Esophagus muscularis mucosa (tissue), 4 donors: ENCODE data around the gene PTCD3. TPM values are rescaled to one million over a fixed set of nuclear protein-coding genes. Genes with fewer than 3 reads are reported as not detected.

Source experiments
- DNase-seq: peaks from one replicate; pipeline ENCODE4 v3.0.0-alpha.2; 2017; ENCODE audit errors: extremely low spot score
- H3K27ac ChIP-seq, 4 donors: fragments of 200-600 bp; sonication (generic); replicated peaks in 1 of 4; 1 replicate in 3 of 4; 2 replicates in 1 of 4; pipeline ENCODE4 v1.5.1; 2016 to 2019; ENCODE audit warnings: mild to moderate bottlenecking in 1 of 4
- H3K27me3 ChIP-seq, 4 donors: fragments of 200-600 bp; sonication (generic); one replicate each; pipeline versions ENCODE4 v1.5.1 to v1.6.0; 2016 to 2019
- H3K36me3 ChIP-seq, 4 donors: fragments of 200-600 bp; sonication (generic); one replicate each; pipeline ENCODE4 v1.5.1; 2016 to 2019
- H3K4me1 ChIP-seq, 4 donors: fragments of 200-600 bp; sonication (generic); one replicate each; pipeline ENCODE4 v1.5.1; 2016 to 2019
- H3K4me3 ChIP-seq, 4 donors: fragments of 200-600 bp; sonication (generic); 1 replicate in 2 of 4; 2 replicates in 2 of 4; pipeline ENCODE4 v1.5.1; 2016 to 2019; ENCODE audit warnings: mild to moderate bottlenecking in 4 of 4, moderate library complexity in 1 of 4
- H3K9me3 ChIP-seq, 4 donors: fragments of 200-600 bp; sonication (generic); 1 replicate in 3 of 4; 2 replicates in 1 of 4; pipeline ENCODE4 v1.5.1; 2016 to 2019
- EP300 ChIP-seq: sonication (generic); formaldehyde crosslinking; IDR thresholded peaks from one replicate; pipeline ENCODE4 v1.6.1; 2017; ENCODE audit warnings: antibody characterized with exemption
- POLR2A ChIP-seq: fragments of 450-650 bp; IDR thresholded peaks from one replicate; pipeline ENCODE4 v1.6.1; 2017; ENCODE audit warnings: antibody characterized with exemption, moderate library complexity, mild to moderate bottlenecking, low read depth
- POLR2AphosphoS5 ChIP-seq, 2 donors: sonication (generic); formaldehyde crosslinking; IDR thresholded peaks; one replicate each; pipeline ENCODE4 v1.6.1; 2017; ENCODE audit warnings: antibody characterized with exemption in 2 of 2
- WGBS: methylation state at CpG from one replicate; pipeline ENCODE4 v1.1.5; 2018; 5-methylcytosine and 5-hydroxymethylcytosine counted together
- intact Hi-C: fragments of 100-400 bp; cut with DNase I; formaldehyde crosslinking; loops from one replicate; pipeline ENCODE4 v1.15.1; 2023
- total RNA-seq, 4 donors: library from RNA; depleted of rRNA; stranded (reverse); fragments of >200 nt; gene quantifications; one replicate each; pipeline versions ENCODE4 v1.1.0 to v1.2.1, GENCODE V29; 2016
- TF ChIP-seq, protein P1 (sequence below), 3 experiments: fragments of 200-600 bp in 2 of 3; fragments of 450-650 bp in 1 of 3; sonication (generic) in 2 of 3; IDR thresholded peaks; one replicate each; pipeline ENCODE4 v1.5.1; 2017 to 2019; ENCODE audit warnings: antibody characterized with exemption in 3 of 3, mild to moderate bottlenecking in 2 of 3, moderate library complexity in 1 of 3

The PTCD3 gene
- total RNA-seq, 4 donors from 2014 or later: 40.4 to 65.1 (median 45.5) TPM

DNA sequence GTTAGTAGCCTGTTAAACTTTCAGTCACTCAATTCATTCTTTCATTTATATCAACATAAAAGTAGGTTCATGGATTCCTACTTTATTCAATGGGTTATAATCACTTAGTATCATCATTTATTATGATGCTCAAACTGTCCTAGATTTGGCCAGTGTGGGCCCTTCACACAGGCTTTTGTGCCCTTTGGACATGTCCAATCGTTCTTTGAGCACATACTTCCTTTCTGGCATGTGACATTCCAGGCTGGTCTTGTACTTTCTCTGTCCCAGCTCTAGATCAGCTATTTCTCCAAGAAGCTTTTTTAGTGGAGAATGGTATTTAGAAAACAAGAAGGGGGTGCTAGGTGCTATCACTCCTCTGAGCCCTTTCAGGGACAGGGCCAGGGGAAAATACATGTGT is 11.8 kb upstream of the PTCD3 start:
- Histone ChIP-seq H3K36me3 (peaks cover 28 to 93% (median 67%) of the 10 kb centered on the region in 4 donors), H3K4me3 (no peak overlapping the region), H3K27ac (no peak overlapping the region), H3K9me3 (no peaks in the 10 kb centered on the region), H3K27me3 (no peaks in the 10 kb centered on the region), H3K4me1 (no peaks in the 10 kb centered on the region)
- no peak for DNase-seq
- 84% methylated on average over 1 of the region's 1 CpG for WGBS
- intact Hi-C loops: no loop called here
- TF ChIP-seq, protein P1, sequence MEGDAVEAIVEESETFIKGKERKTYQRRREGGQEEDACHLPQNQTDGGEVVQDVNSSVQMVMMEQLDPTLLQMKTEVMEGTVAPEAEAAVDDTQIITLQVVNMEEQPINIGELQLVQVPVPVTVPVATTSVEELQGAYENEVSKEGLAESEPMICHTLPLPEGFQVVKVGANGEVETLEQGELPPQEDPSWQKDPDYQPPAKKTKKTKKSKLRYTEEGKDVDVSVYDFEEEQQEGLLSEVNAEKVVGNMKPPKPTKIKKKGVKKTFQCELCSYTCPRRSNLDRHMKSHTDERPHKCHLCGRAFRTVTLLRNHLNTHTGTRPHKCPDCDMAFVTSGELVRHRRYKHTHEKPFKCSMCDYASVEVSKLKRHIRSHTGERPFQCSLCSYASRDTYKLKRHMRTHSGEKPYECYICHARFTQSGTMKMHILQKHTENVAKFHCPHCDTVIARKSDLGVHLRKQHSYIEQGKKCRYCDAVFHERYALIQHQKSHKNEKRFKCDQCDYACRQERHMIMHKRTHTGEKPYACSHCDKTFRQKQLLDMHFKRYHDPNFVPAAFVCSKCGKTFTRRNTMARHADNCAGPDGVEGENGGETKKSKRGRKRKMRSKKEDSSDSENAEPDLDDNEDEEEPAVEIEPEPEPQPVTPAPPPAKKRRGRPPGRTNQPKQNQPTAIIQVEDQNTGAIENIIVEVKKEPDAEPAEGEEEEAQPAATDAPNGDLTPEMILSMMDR (IDR thresholded peaks at IDR 0.05): no peak
- no peak for TF ChIP-seq POLR2AphosphoS5 (IDR thresholded peaks at IDR 0.05)

DNA sequence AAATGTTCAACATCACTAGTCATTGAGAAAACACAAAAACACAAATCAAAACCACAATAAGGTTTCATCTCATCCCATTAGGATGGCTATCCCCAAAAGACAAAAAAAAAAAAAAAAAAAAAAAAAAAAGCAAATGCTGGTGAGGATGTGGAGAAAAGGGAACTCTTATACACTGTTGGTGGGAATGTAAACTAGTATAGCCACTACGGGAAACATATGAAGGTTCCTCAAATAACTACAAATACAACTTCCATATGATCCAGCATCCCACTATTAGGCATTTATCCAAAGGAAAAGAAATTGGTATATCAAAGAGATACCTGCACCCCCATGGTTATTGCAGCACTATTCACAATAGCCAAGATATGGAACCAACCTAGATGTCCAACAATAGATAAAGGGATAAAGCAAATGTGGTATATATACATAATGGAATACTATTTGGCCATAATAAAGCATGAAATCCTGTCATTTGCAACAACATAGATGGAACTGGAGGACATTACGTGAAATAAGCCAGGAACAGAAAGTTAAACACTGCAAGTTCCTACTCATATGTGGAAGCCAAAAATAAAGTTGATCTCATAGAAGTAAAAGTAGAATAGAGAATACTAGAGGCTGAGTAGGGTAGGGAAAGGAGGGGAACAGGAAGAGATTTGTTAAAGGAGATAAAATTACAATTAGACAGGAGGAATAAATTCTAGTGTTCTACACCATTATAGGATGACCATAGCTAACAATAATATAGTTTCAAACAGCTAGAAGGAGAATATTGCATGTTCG is 8.7 kb upstream of the PTCD3 start:
- no peak overlapping the region for H3K4me3 ChIP-seq
- H3K36me3 ChIP-seq: peaks cover 21 to 85% (median 56%) of the 10 kb centered on the region in 4 donors
- H3K27ac ChIP-seq: no peak overlapping the region
- H3K27me3 ChIP-seq: no peaks in the 10 kb centered on the region
- WGBS: 94% methylated on average over 3 of the region's 3 CpGs
- no peak for TF ChIP-seq POLR2A
- intact Hi-C loops: no loop called here
- no peaks in the 10 kb centered on the region for H3K9me3 ChIP-seq
- no peaks in the 10 kb centered on the region for H3K4me1 ChIP-seq
- DNase-seq: no peak

DNA sequence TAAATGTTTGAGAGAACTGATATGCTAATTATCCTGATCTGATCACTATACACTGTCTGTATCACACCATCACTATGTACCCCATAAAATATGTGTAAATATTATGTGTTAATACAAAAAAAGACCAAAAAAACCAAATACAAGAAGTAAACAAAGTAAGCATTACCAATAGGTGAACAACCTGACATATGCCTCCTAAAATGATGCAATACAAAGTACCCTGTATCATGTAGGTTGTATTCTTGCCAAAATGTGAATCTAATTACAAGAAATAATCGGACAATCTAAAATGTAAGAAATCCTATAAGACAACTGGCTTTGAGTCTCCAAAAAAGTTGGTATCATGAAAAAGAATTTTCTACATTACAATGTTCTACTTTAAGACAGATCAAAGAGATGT is 8.1 kb upstream of the PTCD3 start:
- no peak for DNase-seq
- peaks cover 21 to 85% (median 60%) of the 10 kb centered on the region in 4 donors for H3K36me3 ChIP-seq
- intact Hi-C loops: no loop called here
- H3K27ac ChIP-seq: no peak overlapping the region
- WGBS: 87% methylated on average over 1 of the region's 1 CpG
- no peak overlapping the region for H3K4me3 ChIP-seq
- TF ChIP-seq POLR2AphosphoS5 (IDR thresholded peaks at IDR 0.05) (no peak), EP300 (no peak), POLR2A (no peak)
- TF ChIP-seq, protein P1 (IDR thresholded peaks at IDR 0.05): no peak
- H3K9me3 ChIP-seq: no peaks in the 10 kb centered on the region
- peaks cover 0 to 5% (median 3%) of the 10 kb centered on the region in 4 donors for H3K4me1 ChIP-seq
- no peaks in the 10 kb centered on the region for H3K27me3 ChIP-seq

DNA sequence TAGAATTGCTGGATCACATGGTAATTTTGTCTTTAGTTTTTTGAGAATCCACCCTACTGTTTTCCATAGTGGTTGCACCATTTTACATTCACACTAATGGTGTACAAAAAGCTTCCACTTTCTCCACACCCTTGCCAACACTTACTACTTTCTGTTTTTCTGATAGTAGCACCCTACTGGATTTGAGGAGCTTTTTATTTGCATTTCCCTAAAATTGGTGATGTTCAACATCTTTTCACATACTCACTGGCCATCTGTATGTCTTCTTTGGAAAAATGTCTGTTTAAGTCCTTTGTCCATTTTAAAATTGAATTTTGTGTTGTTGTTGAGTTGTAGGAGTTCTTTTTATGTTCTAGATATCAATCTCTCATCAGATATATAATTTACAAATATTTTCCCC is 3.9 kb upstream of the PTCD3 start:
- TF ChIP-seq, protein P1 (IDR thresholded peaks at IDR 0.05): no peak
- TF ChIP-seq POLR2A (no peak), EP300 (no peak), POLR2AphosphoS5 (IDR thresholded peaks at IDR 0.05) (no peak)
- Histone ChIP-seq H3K27me3 (no peaks in the 10 kb centered on the region), H3K4me3 (no peak overlapping the region), H3K9me3 (no peaks in the 10 kb centered on the region), H3K36me3 (peaks cover 21 to 48% (median 39%) of the 10 kb centered on the region in 4 donors), H3K27ac (no peak overlapping the region), H3K4me1 (peaks cover 17 to 37% (median 31%) of the 10 kb centered on the region in 4 donors)
- intact Hi-C loops: no loop called here
- DNase-seq: no peak

DNA sequence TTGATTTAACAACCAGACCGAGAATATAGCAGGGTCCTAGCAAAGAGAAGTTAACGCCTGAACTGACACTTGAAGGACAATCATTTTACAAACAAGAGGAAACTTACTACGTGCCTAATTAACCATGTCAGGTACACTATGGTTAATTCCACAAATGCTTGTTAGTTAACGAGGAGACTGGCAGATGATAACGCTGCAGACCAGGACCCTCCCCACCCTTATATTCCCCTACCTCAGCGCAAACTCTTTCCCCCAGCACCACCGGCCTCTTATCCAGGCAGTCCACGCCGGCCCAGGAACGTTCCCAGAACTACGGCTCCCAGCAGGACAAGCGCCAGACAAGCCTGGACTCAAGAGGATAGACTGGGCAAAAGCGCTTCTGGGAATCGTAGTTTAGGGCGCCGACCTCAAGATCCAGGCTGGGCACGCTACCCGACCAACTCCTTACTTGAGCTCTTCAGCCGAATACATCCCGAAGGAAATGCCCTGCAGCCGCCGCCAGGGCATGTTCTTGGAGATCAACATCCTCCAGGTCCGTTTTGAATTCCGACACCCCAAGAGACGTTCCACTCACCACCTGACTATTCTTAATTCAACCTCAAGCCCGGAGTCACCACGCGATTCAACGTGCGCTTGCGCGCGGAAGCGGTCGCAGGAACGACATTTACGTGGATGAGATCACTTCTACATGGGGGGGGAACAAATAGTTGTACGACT is 625 bp upstream of the PTCD3 start, which contains the start of gene POLR1A:
TSS of gene POLR1A (minus strand) at position 635 of the 717 bp plus-strand sequence. CDS start at position 525, 110 bp downstream.
- Histone ChIP-seq H3K9me3 (no peaks in the 10 kb centered on the region), H3K36me3 (peaks cover 0 to 38% (median 29%) of the 10 kb centered on the region in 4 donors), H3K4me1 (peaks cover 30 to 47% (median 42%) of the 10 kb centered on the region in 4 donors), H3K27me3 (no peaks in the 10 kb centered on the region), H3K4me3 (peak within 1 kb of the TSS; percentile 71 to 85 (median 85)), H3K27ac (peak within 1 kb of the TSS; percentile 74 to 89 (median 86))
- WGBS: under 1% methylated on average over 30 of the region's 38 CpGs
- intact Hi-C loops: loop anchor here (5.0 kb wide), 1 partner anchor 522 kb away; no protein-coding TSS in a partner anchor
- peak; percentile 98 for DNase-seq
- TF ChIP-seq POLR2AphosphoS5 (IDR thresholded peaks at IDR 0.05) (peak in 1 of 2 donors; percentile 56), EP300 (no peak)
